H1 (cell line): Measurements from ENCODE around the gene PSKH1.

Experiments used
- CREB1 ChIP-seq: IDR thresholded peaks from 2 replicates; pipeline ENCODE4 v1.6.1; 2012; ENCODE audit warnings: inconsistent platforms
- EP300 ChIP-seq, 2 experiments: IDR thresholded peaks; 1 replicate in 1 of 2; 2 replicates in 1 of 2; pipeline ENCODE4 v1.6.1; 2011 to 2012; ENCODE audit warnings: low read depth in 2 of 2, low read length in 2 of 2, mild to moderate bottlenecking in 2 of 2, borderline replicate concordance in 1 of 2, inconsistent platforms in 1 of 2, moderate library complexity in 1 of 2
- EZH2 ChIP-seq: fragments of 200-600 bp; sonication (generic); IDR thresholded peaks from 2 replicates; pipeline ENCODE4 v1.7.1; 2012; ENCODE audit warnings: low read depth, mild to moderate bottlenecking, moderate library complexity, low read length, inconsistent platforms; ENCODE audit not compliant: severe bottlenecking
- JUN ChIP-seq: IDR thresholded peaks from 2 replicates; pipeline ENCODE4 v1.6.1; 2011; ENCODE audit warnings: low read depth, mild to moderate bottlenecking, improper control_type of control experiment, low read length
- JUND ChIP-seq: IDR thresholded peaks from 2 replicates; pipeline ENCODE4 v1.6.1; 2011; ENCODE audit warnings: mild to moderate bottlenecking, improper control_type of control experiment, low read length
- NANOG ChIP-seq: IDR thresholded peaks from 2 replicates; pipeline ENCODE4 v1.6.1; 2011; ENCODE audit warnings: low read length, low read depth, mild to moderate bottlenecking, inconsistent platforms; ENCODE audit not compliant: insufficient read depth, poor library complexity, severe bottlenecking
- POLR2A ChIP-seq, 2 experiments: IDR thresholded peaks; 1 replicate in 1 of 2; 2 replicates in 1 of 2; pipeline ENCODE4 v1.6.1; 2011; ENCODE audit warnings: low read depth in 2 of 2, low read length in 2 of 2, mild to moderate bottlenecking in 2 of 2; ENCODE audit errors: control extremely low read depth in 1 of 2
- POLR2AphosphoS5 ChIP-seq: IDR thresholded peaks from 2 replicates; pipeline ENCODE4 v1.6.1; 2011; ENCODE audit warnings: low read depth, low read length
- RAD21 ChIP-seq, 2 experiments: IDR thresholded peaks in 1 of 2; conservative IDR thresholded peaks in 1 of 2; 2 replicates each; pipeline ENCODE4 v1.6.1; 2011; ENCODE audit warnings: low read depth in 2 of 2, low read length in 2 of 2, improper control_type of control experiment in 1 of 2, inconsistent platforms in 1 of 2, mild to moderate bottlenecking in 1 of 2, moderate library complexity in 1 of 2
- SAP30 ChIP-seq: fragments of 300-600 bp; sonication (generic); IDR thresholded peaks from 2 replicates; pipeline ENCODE4 v1.7.1; 2012; ENCODE audit warnings: low read length, moderate library complexity, mild to moderate bottlenecking, inconsistent platforms; ENCODE audit not compliant: insufficient read depth, insufficient replicate concordance
- SUZ12 ChIP-seq: fragments of 200-600 bp; sonication (generic); IDR thresholded peaks from 2 replicates; pipeline ENCODE4 v1.6.1; 2012; ENCODE audit warnings: mild to moderate bottlenecking, inconsistent platforms, low read length, moderate library complexity, mixed read lengths
- TF ChIP-seq, protein P1 (sequence below), 3 experiments: IDR thresholded peaks; 1 replicate in 2 of 3; 2 replicates in 1 of 3; pipeline versions ENCODE4 v1.5.1 to v1.6.1; 2011; ENCODE audit warnings: low read length in 3 of 3, mild to moderate bottlenecking in 3 of 3, inconsistent platforms in 2 of 3, low read depth in 1 of 3, moderate library complexity in 1 of 3; ENCODE audit not compliant: insufficient read depth in 1 of 3; ENCODE audit errors: control extremely low read depth in 1 of 3
- TF ChIP-seq, protein P2 (sequence below): IDR thresholded peaks from 2 replicates; pipeline ENCODE4 v1.6.1; 2012; ENCODE audit warnings: inconsistent platforms

DNA sequence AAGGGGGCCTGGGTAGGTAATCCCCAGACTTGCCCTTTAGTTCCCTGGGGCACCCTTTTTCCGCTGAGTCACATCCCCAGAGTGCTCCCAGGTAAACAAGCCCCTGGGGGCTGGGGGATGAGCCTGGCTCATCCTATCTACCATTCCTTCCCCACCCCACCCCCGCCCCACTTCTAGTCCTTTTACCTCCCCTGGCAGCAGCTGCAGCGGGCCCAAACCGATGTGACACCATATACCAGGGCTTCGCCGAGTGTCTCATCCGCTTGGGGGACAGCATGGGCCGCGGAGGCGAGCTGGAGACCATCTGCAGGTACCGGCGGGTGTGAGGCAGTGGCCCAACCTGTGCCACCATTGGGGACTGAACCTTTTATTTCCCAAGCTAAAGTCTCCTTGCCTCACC is 7.5 kb upstream of the PSKH1 start:
- TF ChIP-seq, protein P1, sequence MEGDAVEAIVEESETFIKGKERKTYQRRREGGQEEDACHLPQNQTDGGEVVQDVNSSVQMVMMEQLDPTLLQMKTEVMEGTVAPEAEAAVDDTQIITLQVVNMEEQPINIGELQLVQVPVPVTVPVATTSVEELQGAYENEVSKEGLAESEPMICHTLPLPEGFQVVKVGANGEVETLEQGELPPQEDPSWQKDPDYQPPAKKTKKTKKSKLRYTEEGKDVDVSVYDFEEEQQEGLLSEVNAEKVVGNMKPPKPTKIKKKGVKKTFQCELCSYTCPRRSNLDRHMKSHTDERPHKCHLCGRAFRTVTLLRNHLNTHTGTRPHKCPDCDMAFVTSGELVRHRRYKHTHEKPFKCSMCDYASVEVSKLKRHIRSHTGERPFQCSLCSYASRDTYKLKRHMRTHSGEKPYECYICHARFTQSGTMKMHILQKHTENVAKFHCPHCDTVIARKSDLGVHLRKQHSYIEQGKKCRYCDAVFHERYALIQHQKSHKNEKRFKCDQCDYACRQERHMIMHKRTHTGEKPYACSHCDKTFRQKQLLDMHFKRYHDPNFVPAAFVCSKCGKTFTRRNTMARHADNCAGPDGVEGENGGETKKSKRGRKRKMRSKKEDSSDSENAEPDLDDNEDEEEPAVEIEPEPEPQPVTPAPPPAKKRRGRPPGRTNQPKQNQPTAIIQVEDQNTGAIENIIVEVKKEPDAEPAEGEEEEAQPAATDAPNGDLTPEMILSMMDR (IDR thresholded peaks at IDR 0.05; ENCODE audit: control extremely low read depth in 1 of 3, insufficient read depth in 1 of 3, low read depth in 1 of 3, low read length in 3 of 3): no peak
- TF ChIP-seq POLR2A (IDR thresholded peaks at IDR 0.05; ENCODE audit: control extremely low read depth in 1 of 2, low read depth in 2 of 2, low read length in 2 of 2) (no peak), RAD21 (IDR thresholded peaks at IDR 0.05 in 1 of 2, conservative IDR thresholded peaks at IDR 0.05 in 1 of 2; ENCODE audit: low read depth in 2 of 2, low read length in 2 of 2) (no peak), SAP30 (no peak), NANOG (no peak), EP300 (IDR thresholded peaks at IDR 0.05; ENCODE audit: borderline replicate concordance in 1 of 2, low read depth in 2 of 2, low read length in 2 of 2) (no peak), EZH2 (no peak), JUN (no peak), JUND (no peak), CREB1 (no peak), POLR2AphosphoS5 (no peak), SUZ12 (no peak)
- TF ChIP-seq, protein P2, sequence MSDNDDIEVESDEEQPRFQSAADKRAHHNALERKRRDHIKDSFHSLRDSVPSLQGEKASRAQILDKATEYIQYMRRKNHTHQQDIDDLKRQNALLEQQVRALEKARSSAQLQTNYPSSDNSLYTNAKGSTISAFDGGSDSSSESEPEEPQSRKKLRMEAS: no peak
